Right hindlimb (tissue), 1 donor: ENCODE data around the gene FADS1.

Experiments used
- DNase-seq: peaks from one replicate; pipeline ENCODE4 v3.0.0-alpha.2; 2018

Gene FADS1

DNA sequence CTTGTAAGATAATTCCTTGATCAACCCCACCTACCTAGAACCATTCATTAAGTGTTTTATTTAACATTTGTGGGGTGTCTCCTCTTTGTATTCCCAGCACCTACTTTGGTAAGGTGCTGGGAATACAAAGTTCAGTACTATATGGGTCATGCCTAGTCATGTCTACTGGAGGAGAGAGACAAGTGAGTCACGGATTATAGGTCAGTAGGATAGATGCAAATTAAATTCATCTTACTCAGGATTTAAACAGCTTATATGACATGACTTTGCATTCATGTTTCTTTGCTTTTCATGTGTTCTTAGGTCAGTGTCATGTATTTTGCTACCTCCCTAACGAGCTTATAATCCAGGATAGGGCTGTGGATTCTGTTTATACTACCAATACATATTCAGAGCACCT lies 3.4 kb upstream of the FADS1 start:
- no peak for DNase-seq

DNA sequence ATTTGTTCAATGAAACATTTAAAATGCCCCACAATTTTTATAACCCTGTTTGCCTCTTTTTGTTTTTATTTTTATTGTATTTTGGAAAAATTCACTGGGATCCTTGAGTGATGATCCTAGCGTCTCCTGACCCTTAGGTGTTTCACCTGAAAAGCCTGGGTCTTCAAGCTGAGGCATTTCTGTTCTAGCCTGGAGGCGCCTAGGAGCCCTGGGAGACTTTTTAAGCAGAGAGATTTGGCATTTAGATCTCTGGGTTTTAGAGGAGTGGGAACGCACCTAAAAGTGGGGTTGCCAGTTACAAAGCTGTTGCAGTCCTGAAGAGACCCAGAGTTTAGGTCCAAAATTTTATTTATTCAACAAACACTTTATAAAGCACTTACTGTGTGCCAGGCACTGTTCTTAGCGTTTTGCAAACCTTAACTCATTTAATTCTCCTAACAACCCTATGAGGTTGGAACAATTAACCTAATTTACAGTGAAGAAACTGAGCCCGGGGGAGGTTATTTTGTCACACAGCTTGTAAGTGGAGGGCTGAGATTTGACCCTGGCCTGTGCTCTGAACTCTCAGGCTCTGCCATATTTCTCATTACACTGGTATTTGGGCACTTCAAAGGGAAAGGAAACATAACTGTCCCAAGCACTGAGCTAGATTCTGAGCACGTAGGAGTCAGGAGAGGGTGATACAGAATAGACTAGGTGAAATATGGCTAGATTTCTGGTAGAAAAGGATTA lies 834 bp upstream of the FADS1 start:
- DNase-seq = no peak

DNA sequence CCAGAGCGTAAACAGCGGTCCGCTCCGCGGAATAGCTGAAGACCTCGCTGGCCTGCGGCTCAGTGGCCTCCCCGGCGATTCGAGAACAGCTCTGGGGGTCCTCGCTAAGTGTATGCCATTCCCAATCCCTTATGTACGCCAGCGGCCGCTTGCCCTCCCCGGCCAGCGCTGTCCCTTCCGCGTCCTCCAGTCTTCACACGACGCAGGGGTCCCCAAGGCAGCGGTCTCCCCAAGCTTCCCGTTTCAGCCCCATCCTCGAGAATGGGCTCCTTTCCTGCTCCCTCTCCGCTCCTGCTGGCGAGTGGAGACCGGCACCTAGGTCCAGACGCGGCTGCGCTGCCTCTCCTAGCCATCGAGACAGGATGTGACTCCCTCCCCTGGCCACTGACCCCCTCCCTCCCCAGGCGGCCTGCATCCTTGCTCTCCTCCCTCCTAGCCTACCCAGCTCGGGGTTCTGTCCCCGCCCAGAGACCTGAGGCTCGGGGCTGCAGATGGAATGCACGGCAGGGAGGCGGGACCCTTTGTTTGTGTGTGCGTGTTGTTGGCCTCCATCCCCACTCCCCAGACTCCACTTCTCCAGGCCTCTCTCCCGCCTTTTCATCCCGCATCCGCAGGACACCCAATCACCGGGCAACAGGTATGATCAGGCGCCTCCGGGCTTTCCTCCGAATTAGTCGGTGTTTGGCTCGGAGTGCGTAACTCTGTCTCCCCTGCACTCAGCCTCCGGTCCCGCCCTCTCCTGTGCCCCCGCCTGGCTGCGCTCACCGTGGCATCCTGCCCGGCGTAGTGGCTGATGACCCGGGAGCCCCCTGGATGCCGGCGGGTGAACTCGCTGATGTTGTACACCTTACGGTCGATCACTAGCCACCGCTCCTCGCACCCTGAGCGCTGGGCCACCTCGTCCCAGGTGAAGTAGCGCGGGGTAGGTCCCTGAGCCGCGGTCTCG lies 740 bp downstream of the FADS1 start:
- DNase-seq = peak; percentile 78

DNA sequence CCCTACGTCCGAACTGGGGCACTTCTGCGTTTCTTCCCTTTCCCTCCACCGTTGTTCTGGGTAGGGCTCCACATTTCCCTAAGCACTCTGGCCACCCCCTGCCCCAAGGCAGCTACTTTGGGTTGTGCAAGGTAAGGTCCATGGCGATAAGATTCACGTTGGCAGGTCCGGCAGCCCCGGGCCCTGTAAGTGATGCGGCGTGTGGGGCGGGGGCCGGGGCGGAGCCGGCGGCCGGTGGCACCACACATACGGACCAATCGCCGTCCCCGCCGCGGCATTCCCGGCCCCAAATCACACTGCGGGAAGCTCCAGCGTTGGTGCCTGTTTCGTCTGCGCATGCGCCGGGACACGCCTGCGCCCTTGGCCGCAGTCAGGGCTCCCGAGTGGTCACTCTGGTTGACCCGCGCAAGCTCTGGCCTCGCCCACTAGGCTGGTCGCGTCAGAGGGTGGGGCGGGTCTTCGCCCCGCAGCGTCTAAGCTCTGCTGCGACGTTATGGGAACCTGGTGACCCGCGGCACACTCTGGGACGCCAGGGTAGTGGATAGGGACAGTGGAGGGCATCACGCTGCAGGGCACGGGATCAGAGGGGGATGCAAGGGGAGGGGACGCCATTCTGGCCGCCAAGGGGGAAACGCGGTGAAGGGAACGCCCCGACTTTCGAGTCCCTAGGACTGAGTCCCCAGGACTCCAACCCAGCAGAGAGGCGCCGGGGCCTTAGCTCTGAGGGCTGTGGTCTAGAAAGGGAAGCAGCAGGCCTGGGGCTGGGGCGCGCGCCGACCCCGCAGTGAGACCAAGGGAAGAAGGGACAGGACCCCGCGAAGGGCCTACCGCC lies 1.6 kb downstream of the FADS1 start:
- DNase-seq = peak; percentile 95

DNA sequence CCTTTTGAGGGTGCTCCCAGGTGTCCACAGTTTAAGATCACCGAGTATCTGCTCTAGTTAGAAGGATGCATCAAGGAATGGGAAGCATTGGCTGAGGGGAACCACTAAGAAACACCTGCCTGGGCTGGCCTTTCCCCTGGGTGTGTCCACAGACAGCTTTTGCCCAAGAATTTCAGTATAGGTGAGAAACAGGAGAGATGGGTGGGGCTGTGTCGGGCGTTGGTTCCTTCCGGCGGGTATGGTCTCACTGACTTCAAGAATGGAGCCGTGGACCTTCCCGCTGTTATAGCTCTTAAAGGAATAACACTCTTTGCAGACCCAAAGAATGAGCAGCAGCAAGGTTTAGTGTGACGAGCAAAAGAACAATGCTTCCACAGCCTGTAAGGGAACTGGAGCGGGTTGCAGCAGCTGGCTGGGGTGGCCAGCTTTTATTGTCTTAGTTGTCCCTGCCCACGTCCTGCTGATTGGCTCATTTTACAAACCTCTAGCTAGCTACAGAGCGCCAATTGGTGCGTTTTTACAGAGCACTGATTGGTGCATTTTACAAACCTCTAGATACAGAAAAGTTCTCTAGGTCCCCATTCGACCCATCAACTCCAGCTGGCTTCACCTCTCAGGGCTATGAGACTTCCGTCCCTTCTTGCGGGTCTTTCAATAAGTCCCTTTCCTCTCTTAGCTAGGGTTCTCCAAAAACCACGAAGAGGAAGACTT lies 2.4 kb downstream of the FADS1 start:
- DNase-seq = peak; percentile 38

DNA sequence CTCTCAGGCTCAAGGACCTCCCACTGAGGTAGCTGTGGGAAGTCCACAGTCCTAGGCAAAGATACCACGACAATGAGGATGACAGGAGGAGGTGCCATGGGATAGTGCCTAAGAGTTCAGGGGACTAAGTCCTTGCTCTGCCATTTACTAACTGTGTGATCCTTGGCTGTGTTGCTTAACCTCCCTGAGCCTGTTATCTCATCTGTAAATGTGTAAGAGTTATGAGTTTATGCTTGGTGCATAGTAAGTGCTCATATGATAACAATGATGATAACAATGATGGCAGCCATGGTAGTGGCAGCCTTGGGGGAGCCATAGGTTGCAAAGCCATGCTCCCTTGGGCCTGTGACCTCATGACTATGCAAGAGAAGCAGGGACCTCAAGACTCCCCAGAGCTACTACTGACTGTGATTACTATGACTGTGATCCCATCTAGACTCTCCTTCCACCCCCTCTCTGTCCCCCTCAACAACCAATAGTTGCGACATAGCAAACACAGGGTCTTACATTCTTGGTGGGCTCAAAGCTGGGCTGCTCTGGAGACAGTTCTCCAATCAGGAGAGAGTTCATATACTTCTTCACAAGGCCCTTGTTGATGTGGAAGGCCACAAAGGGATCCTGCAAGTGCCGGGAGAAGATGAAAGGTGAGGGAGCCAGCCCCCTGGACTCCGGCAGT lies 3.9 kb downstream of the FADS1 start:
- no peak for DNase-seq

DNA sequence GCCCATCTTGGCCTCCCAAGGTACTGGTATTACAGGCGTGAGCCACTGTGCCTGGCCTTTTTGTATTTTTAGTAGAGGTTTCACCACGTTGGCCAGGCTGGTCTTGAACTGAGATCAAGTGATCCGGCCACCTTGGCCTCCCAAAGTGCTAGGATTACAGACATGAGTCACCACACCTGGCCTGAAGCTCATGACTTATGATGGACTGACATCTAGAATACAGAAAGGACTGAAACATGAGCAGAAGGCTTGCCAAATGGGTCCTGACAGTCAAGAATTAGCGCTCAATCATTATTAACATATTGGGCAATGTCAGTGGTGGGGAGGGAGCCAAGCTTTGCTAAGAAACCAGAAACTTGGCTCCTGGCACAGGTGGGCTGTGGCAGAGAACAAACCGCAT lies 5.0 kb downstream of the FADS1 start:
- no peak for DNase-seq

DNA sequence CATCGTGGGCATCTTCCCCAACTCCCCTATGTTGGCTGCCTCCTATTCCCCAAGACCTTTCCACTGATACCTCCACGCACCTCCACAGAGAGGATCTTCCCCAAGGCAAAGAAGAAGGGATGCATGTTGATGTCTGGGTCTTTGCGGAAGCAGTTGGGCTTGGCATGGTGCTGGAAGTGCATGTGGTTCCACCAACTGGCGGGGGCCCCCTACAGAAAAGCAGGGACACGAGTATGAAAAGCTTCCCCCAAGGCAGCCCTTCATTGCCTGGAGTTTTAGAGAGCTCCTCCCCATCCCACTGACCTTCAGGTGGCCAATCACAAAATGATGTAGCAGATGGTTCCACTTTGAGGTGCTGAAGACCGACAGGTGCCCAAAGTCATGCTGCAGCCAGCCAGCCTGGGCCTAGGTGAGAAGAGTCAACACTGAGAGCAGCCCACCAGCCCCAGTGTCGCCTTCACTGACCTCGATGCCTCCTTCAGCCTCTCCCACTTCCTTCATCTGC lies 6.1 kb downstream of the FADS1 start:
- no peak for DNase-seq

DNA sequence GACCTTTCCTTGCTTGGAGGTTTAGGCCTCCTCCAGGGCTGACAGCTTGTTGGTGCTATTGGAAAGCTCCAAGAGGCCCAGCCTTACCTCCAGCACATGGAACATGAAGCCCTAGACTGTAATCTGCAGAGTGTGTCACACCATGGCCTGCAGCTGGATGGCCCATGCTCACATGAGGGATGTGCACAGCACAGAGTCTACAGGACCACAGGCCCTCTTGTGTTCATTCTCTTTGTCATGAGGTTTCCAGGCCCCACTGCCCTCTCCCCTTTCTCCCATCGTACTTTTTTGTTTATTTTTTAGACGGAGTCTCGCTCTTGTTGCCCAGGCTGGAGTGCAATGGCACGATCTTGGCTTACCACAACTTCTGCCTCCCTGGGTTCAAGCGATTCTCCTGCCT lies 10.0 kb downstream of the FADS1 start:
- DNase-seq = no peak

DNA sequence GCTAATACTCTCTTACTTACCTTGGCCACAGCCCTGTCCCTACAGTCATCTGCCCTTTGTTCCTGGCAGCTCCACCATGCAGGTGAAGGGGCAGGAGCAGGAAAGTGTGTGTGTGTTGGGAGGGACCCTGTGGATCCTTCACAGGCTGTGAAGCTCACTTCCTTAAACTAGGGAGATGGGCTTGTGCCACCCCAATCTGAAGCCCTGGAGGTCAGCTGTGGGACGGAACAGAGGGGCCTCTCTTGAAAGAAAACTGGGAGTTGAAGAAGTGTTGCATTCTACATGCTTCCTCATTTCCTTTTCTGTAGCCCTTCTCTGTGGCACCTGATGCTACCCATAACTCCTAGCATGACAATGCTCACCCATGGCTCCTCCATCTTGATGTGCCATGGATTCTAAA lies 11.7 kb downstream of the FADS1 start:
- no peak for DNase-seq

DNA sequence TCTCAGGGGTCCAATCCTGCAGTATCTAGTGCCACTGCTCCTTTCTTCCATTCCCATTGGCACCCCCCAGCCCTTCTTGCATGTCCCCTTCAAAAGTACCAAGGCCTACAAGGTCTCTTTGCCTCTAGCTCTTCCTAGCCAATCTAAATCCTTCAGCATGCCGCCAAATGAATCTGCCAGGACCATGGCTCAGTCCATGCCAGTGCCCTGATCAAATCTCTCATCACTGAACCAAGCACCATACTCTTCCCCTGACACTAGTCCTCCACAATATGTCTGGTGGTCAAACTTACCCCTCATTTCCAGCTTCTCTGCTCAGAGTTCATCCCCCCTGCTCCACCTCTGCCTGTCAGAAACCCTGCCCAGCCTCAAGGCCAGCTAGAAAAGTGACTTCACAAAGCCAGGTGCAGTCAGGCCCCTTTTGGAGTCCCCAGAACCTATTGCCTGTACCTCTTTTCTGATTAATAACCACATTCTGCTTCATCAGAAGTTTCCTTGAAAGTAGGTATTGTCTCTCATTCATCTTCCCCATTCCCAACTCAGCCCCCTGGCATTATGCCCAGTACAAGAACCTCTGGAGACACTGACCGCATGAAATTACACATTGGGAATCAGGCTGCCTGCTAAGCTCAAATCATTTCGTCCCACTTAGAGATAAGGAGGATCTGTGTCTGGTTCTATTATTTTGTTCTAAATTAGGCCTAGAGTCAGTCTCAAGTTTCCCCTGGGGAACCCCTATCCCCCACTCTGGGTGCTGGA lies 12.7 kb downstream of the FADS1 start:
- DNase-seq = no peak

DNA sequence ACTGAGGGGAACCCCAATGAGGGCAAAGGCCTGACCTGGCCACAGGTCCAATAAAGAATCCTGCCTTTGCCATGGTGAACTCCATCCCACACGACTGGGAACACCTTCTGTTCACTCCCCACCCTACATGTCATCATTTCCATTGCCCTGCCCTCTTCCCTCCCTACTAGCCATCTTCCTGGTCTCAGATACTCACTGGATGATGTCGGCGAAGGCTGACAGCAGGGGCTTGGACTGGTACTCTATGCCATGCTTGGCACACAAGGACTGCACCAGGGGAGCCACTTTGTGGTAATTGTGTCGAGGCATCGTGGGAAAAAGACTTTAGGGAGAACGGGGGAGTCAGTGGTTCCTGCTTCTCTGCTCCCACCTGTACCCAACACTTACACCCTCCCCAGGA lies 14.2 kb downstream of the FADS1 start:
- no peak for DNase-seq

DNA sequence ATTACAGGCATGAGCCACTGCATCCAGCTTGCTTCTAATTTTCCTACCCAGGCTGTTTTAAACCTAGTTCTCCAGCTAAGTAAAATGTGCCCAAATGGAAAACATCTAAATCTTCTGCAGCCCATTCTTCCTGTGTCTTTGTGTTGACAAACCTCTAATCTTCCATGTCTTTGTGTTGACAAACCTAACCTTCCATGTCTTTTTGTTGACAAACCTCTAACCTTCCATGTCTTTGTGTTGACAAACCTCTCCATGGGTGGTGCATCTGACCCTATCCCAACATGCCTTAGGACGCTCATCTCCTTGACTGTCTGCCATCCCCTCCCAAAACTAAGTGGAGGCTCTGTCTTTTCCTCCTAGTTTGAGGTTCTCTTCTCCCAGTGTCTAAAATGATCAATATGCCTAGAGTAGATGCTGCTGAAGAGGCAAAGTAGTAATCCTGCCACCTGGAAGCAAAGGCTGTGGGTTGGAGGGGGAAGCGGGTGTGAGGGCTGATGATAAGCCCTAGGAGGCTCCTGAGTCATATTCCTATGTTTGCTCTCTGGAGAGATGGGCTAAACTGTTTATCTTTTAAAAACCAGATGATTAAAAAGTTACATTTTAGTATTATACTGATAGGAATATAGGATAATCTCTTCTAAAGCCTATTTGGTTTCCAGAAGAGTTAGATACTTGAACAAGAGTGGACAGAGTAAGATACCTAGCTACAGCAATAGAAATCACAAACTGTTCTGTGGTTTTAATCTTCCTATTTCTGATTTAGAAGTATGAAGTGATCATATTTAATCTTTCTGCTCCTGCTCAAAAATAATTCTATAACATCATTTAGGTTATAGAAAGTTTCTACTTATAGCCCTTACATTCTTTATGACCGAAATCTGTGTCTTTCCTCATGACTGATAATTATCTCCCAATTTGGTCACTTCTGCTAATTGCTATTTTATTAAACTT lies 16.2 kb downstream of the FADS1 start:
- DNase-seq = no peak

DNA sequence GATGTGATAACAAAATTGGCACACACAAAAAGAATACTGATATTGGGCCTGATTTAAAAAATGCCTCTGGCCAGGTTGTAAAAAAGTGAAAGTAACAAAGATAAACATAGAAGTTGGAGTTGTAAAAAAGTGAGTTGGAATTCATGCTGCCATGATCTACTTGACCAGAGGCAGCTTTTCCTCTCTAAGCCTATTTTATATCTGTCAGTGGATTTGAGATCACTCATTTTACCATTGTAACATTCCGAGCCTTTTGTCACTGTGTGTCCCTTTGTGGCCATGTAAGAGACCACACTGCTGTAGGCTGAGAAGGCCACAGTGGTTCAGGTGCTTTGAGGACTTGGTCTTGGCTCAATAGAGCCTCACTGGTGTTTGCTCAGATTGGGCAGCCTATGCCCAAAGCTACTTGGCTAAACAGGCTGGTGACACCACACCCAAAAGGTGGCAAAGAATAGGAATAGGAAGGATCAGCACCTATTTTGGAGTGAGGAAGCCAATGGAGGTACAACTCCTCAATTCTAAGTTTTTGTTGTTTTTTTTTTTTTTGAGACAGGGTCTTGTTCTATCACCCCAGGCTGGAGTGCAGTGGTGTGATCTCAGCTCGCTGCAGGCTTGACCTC lies 17.0 kb downstream of the FADS1 start:
- DNase-seq = no peak

DNA sequence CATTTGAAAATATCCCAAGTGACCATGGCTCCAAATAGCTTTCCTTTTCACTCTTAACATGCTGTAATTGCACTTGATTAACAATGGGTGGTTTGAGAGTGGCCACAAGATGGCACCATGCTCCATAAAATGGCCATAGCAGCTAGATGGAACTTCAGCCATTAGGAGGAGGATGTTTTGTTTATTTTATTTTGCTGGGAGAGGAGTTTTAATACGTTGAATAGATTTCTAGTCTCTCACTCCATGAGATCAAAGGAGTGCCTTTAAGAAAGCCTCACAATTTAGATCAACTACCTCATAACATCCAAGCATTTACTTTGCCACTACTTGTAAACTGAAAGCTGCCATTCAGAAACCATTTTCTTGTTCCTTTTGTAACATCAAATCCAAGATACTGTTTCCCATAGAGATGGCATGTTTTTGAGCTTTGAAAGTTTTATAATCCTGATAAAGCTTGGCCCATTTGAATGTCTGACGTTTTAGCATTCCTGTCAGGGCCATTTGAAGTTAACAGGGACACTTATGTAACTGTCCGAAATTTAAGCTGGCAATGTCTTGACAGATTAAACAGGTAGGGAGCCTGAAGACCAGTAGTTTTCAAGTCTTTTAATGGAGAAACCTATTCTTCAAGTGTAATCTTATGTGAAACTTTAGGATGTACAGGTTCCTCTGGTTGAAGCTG lies 19.4 kb downstream of the FADS1 start:
- DNase-seq = peak; percentile 83

DNA sequence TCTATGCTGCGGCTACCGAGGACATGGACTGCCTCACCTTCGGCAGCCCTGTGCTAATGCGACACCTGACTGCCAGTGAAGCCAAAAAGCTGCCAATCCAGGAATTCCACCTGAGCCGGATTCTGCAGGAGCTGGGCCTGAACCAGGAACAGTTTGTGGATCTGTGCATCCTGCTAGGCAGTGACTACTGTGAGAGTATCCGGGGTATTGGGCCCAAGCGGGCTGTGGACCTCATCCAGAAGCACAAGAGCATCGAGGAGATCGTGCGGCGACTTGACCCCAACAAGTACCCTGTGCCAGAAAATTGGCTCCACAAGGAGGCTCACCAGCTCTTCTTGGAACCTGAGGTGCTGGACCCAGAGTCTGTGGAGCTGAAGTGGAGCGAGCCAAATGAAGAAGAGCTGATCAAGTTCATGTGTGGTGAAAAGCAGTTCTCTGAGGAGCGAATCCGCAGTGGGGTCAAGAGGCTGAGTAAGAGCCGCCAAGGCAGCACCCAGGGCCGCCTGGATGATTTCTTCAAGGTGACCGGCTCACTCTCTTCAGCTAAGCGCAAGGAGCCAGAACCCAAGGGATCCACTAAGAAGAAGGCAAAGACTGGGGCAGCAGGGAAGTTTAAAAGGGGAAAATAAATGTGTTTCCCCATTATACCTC lies 20.8 kb downstream of the FADS1 start:
- DNase-seq = no peak

DNA sequence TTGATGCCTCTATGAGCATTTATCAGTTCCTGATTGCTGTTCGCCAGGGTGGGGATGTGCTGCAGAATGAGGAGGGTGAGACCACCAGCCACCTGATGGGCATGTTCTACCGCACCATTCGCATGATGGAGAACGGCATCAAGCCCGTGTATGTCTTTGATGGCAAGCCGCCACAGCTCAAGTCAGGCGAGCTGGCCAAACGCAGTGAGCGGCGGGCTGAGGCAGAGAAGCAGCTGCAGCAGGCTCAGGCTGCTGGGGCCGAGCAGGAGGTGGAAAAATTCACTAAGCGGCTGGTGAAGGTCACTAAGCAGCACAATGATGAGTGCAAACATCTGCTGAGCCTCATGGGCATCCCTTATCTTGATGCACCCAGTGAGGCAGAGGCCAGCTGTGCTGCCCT lies 21.3 kb downstream of the FADS1 start:
- DNase-seq = no peak

DNA sequence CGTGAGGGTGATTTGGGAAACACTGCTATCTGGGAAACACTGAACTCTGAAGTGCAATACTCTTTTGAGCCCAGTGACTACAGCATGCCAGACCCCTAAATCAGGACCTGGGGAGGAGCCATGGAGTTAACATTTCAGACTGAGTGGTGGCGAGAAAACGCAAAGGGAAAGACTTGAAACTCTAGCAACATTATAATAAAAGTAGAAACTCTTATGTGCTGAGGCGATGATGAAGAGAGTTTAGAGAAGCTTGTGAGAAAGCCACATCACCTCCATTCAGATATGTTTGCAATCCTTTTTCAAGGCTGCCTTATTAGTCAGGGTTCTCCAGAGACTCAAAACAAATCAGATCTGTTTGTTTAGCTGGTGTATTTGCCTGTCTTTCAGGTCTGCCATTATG lies 22.2 kb downstream of the FADS1 start:
- DNase-seq = no peak
